Endothelial cell (in vitro differentiated cells): ENCODE results near the gene MRRF. TPM values are rescaled to one million over a fixed set of nuclear protein-coding genes. Genes with fewer than 3 reads are reported as not detected.

Experiments used
- DNase-seq: peaks from one replicate; pipeline ENCODE4 v3.0.0; 2021; ENCODE audit warnings: low spot score
- H3K27ac Mint-ChIP-seq: one replicate; pipeline ENCODE4 v1.8.0; 2021; ENCODE audit warnings: mixed read lengths, inconsistent platforms; ENCODE audit not compliant: unreplicated experiment
- H3K27me3 Mint-ChIP-seq: one replicate; pipeline ENCODE4 v1.8.0; 2021; ENCODE audit warnings: mild to moderate bottlenecking, moderate library complexity, mixed read lengths, inconsistent platforms; ENCODE audit not compliant: unreplicated experiment
- H3K36me3 Mint-ChIP-seq: one replicate; pipeline ENCODE4 v1.8.0; 2021; ENCODE audit warnings: mild to moderate bottlenecking, low read depth, mixed read lengths, inconsistent platforms; ENCODE audit not compliant: unreplicated experiment
- H3K4me1 Mint-ChIP-seq: one replicate; pipeline ENCODE4 v1.8.0; 2021; ENCODE audit warnings: mild to moderate bottlenecking, mixed read lengths, inconsistent platforms; ENCODE audit not compliant: unreplicated experiment
- H3K4me3 Mint-ChIP-seq: one replicate; pipeline ENCODE4 v1.8.0; 2021; ENCODE audit warnings: mild to moderate bottlenecking, mixed read lengths, inconsistent platforms; ENCODE audit not compliant: unreplicated experiment
- H3K9me3 Mint-ChIP-seq: one replicate; pipeline ENCODE4 v1.8.0; 2021; ENCODE audit warnings: mixed read lengths, inconsistent platforms; ENCODE audit not compliant: unreplicated experiment
- total RNA-seq: library from RNA; stranded (reverse); fragmentation: NEBNext Ultra II Directional; extraction: Animal tissue kit (Norgen Biotek cat#: 25700); gene quantifications from one replicate; pipeline ENCODE4 v1.2.1, GENCODE V29; 2021; ENCODE audit not compliant: unreplicated experiment
- TF ChIP-seq, protein P1 (sequence below): fragments of 200-600 bp; sonication (generic); IDR thresholded peaks from one replicate; pipeline ENCODE4 v1.5.0; 2021; ENCODE audit warnings: antibody characterized with exemption; ENCODE audit not compliant: unreplicated experiment

Gene MRRF
- total RNA-seq, 1 donor from 2014 or later, result 40.3 TPM

DNA sequence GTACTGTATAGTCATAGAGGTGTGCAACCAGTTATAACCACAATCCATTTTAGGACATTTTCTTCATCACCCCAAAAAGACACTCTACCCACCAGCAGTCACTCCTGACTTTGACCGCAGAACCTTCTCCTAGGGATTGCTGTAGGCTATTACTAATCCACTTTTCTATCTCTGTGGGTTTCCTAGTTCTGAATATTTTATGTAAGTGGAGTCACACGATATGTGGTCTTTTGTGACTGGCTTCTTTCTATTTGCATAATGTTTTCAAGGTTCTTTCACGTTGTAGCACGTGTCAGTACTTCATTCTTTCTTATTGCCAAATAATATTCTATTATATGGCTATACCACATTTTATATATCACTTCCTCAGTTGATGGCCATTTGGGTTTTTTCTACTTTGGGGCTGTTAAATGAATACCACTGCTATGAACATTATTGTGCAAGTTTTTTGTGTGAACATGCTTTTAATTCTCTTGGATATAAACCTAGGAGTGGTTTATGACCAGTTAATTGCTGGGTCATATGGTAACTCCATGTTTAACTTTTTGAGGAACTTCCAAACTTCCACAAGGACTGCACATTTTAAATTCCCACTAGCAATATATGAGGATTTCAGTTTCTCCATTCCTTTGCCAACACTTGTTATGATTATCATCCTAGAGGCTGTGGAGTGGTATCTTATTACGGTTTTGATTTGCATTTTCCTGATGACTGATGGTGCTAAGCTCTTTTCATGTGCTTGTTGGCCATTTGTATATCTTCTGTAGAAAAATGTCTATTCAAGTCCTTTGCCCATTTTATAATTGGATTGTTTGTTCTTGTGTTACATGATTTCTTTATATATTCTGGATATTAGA is 37.8 kb downstream of the MRRF start:
- Mint-ChIP-seq H3K36me3 (peaks cover 15% of the 10 kb centered on the region), H3K27ac (no peak overlapping the region), H3K4me1 (peaks cover 34% of the 10 kb centered on the region), H3K9me3 (no peaks in the 10 kb centered on the region), H3K27me3 (peaks cover 2% of the 10 kb centered on the region), H3K4me3 (no peak overlapping the region)
- TF ChIP-seq, protein P1, sequence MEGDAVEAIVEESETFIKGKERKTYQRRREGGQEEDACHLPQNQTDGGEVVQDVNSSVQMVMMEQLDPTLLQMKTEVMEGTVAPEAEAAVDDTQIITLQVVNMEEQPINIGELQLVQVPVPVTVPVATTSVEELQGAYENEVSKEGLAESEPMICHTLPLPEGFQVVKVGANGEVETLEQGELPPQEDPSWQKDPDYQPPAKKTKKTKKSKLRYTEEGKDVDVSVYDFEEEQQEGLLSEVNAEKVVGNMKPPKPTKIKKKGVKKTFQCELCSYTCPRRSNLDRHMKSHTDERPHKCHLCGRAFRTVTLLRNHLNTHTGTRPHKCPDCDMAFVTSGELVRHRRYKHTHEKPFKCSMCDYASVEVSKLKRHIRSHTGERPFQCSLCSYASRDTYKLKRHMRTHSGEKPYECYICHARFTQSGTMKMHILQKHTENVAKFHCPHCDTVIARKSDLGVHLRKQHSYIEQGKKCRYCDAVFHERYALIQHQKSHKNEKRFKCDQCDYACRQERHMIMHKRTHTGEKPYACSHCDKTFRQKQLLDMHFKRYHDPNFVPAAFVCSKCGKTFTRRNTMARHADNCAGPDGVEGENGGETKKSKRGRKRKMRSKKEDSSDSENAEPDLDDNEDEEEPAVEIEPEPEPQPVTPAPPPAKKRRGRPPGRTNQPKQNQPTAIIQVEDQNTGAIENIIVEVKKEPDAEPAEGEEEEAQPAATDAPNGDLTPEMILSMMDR, result no peak
- DNase-seq, result no peak

DNA sequence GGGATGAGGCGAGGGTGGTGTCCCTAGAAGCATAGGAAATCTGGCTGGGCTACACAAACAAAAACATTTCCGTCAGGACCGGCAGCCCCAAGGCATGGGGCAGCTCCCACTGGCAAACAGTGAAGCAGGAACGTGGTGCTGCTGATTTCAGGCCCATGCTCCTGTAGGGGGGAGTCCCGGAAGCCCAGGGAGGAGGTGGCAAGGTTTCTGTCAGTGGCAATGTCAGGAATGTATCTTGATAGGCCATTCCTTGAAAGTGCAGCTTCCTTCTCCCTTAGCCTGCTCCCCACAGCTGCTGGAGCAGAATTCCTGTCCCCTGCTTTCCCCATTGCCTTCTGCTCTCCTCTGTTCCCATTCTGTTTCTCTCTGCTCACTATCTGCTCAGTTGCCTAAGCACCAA is 42.4 kb downstream of the MRRF start:
- peaks cover 2% of the 10 kb centered on the region for H3K27me3 Mint-ChIP-seq
- peak; percentile 44 for DNase-seq
- H3K4me3 Mint-ChIP-seq, result peak overlapping the region; percentile 7
- peak overlapping the region; percentile 74 for H3K27ac Mint-ChIP-seq
- TF ChIP-seq, protein P1, result no peak
- peaks cover 39% of the 10 kb centered on the region for H3K4me1 Mint-ChIP-seq
- H3K9me3 Mint-ChIP-seq, result no peaks in the 10 kb centered on the region
- H3K36me3 Mint-ChIP-seq, result peaks cover 6% of the 10 kb centered on the region

DNA sequence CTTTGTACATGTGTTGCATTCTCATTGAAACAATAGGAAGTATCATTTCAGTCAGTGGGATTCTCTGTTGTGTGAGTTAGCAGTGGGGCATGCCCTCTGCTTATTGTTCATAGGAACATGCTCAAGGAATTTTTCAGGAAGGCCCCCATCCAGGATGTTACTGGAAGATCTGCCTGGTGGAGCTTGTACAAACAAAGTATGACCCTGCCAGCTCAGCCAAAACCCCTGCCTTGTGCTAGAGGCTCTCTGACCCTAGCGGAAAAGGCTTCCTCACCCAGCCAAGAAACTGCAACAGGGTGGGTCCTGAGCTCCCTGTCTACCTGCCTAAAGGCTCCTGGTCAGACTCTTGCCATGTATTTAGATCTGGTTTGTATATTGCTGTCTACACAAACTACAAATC is 43.2 kb downstream of the MRRF start:
- Mint-ChIP-seq H3K27me3 (peaks cover 2% of the 10 kb centered on the region), H3K27ac (peak overlapping the region; percentile 74), H3K9me3 (no peaks in the 10 kb centered on the region), H3K36me3 (peaks cover 8% of the 10 kb centered on the region), H3K4me3 (no peak overlapping the region), H3K4me1 (peaks cover 39% of the 10 kb centered on the region)
- TF ChIP-seq, protein P1, result no peak
- DNase-seq, result no peak

DNA sequence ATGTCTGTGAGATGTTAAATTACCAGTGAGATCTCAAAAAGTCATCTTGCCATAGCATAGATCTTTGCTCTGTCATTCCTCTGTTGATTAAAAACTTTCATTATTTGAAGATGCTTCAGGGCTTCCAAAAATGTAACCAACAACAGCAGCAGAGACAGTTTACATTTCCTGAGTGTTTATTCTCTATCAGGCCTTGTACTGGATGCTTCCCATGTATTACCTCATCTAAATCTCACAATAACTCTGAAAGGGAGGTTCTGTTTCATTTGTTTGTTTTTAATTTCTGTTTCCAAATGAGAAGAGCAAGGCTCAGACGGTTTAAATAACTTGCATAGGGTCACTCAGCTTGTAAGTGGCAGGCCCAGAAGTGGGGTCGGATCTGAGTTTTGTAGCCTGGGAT is 45.2 kb downstream of the MRRF start:
- Mint-ChIP-seq H3K27ac (no peak overlapping the region), H3K9me3 (no peaks in the 10 kb centered on the region), H3K4me3 (no peak overlapping the region), H3K4me1 (peaks cover 24% of the 10 kb centered on the region), H3K27me3 (no peaks in the 10 kb centered on the region), H3K36me3 (peaks cover 20% of the 10 kb centered on the region)
- TF ChIP-seq, protein P1, result no peak
- DNase-seq, result no peak

DNA sequence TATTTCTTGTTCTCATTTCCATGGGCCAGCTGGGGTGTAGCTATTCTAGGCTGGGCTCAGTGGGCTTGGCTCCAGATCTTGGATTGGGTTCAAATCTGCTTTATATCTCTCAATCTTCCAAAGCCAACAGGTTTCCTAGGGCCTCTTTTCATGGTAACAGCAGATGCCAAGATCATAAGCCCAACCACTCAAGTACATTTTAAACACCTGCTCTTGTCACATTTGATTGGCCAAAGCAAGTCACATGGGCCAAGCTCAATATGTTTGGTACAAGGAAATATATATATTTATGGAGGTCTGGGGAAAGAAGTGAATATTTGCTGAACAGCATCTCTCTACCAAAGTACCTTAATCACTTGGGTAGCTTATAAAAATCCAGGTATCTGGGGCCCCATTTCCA is 49.5 kb downstream of the MRRF start:
- no peak for DNase-seq
- no peak overlapping the region for H3K27ac Mint-ChIP-seq
- peaks cover 20% of the 10 kb centered on the region for H3K36me3 Mint-ChIP-seq
- no peaks in the 10 kb centered on the region for H3K27me3 Mint-ChIP-seq
- H3K4me1 Mint-ChIP-seq, result no peaks in the 10 kb centered on the region
- H3K4me3 Mint-ChIP-seq, result no peak overlapping the region
- H3K9me3 Mint-ChIP-seq, result no peaks in the 10 kb centered on the region
- TF ChIP-seq, protein P1, result no peak
